ENCODE measurements around the gene NR2F1. TPM values are rescaled to one million over a fixed set of nuclear protein-coding genes. Genes with fewer than 3 reads are reported as not detected.

Gene NR2F1
- total RNA-seq, 1 experiment from 2014 or later, result not detected

GRCh38 chr5:93606382-93606752 is 23.3 kb downstream of the NR2F1 start:
- H3T11ph ChIP-seq (ENCODE audit: low read length), result no peak overlapping the region
- H3K27me3 ChIP-seq (ENCODE audit: insufficient read depth, low read length), result peaks cover 85% of the 10 kb centered on the region
- no peak overlapping the region for H2AFZ ChIP-seq (ENCODE audit: low read length)
- no peak overlapping the region for H2AK5ac ChIP-seq (ENCODE audit: insufficient read length, low read length)
- no peaks in the 10 kb centered on the region for H3K36me3 Mint-ChIP-seq (ENCODE audit: insufficient read depth in 1 of 3, low read depth in 3 of 3)
- H3K4me1 Mint-ChIP-seq, result peaks cover 21 to 51% of the 10 kb centered on the region in 2 experiments
- H2BK120ac ChIP-seq (ENCODE audit: low read depth, low read length, poor library complexity, severe bottlenecking), result no peak overlapping the region
- no peaks in the 10 kb centered on the region for H3K79me2 ChIP-seq (ENCODE audit: insufficient read depth, low read length)
- no peak overlapping the region for H3K4me3 Mint-ChIP-seq
- H4K20me1 ChIP-seq (ENCODE audit: control insufficient read depth, insufficient read depth, insufficient read length), result no peaks in the 10 kb centered on the region
- H3K56ac ChIP-seq (ENCODE audit: insufficient read length, low read depth, low read length), result no peak overlapping the region
- no peak overlapping the region for H3K4me2 ChIP-seq (ENCODE audit: insufficient read depth, insufficient read length, low read length)
- H3K27ac ChIP-seq (ENCODE audit: insufficient read length, low read depth, low read length), result no peak overlapping the region
- no peak for DNase-seq
- peaks cover 2 to 21% of the 10 kb centered on the region in 2 experiments; a peak in 3 of 5 replicates for H3K9me3 Mint-ChIP-seq
- H3K14ac ChIP-seq (ENCODE audit: insufficient read depth, low read length), result no peak overlapping the region
- H3K23ac ChIP-seq (ENCODE audit: insufficient read length, low read depth, low read length), result no peak overlapping the region
- no peak overlapping the region for H3K4ac ChIP-seq (ENCODE audit: low read depth, low read length)
- H3K9ac ChIP-seq (ENCODE audit: extremely low read depth, insufficient read length, low read length), result no peak overlapping the region
- H4K8ac ChIP-seq (replicated peaks; ENCODE audit: insufficient read length, low read depth, low read length), result no peak overlapping the region
- peaks cover 4% of the 10 kb centered on the region for H3K23me2 ChIP-seq (ENCODE audit: insufficient read length, low read depth, low read length, poor library complexity, severe bottlenecking)
- no peaks in the 10 kb centered on the region for H3K79me1 ChIP-seq (ENCODE audit: insufficient read depth, low read depth, low read length, poor library complexity, severe bottlenecking)
- no peaks in the 10 kb centered on the region for H3K9me3 ChIP-seq (ENCODE audit: control insufficient read depth, low read depth, low read length)
- H2BK15ac ChIP-seq (ENCODE audit: low read depth, low read length), result no peak overlapping the region
- H3K4me1 ChIP-seq (ENCODE audit: insufficient read depth, low read length), result peaks cover 3% of the 10 kb centered on the region; the same call in 1 of the 2 replicates
- no peak overlapping the region for H2BK5ac ChIP-seq (ENCODE audit: insufficient read length, low read length)
- H2BK20ac ChIP-seq (ENCODE audit: low read depth, low read length, poor library complexity, severe bottlenecking), result no peak overlapping the region
- no peak overlapping the region for H3K18ac ChIP-seq (ENCODE audit: insufficient read length, low read depth, low read length)
- H3K27me3 Mint-ChIP-seq (ENCODE audit: low read depth), result no peaks in the 10 kb centered on the region
- no peak for TF ChIP-seq CTCF (conservative IDR thresholded peaks at IDR 0.05)
- H4K91ac ChIP-seq (ENCODE audit: insufficient read length, low read depth, low read length), result no peak overlapping the region
- no peak overlapping the region for H3K27ac Mint-ChIP-seq
- no peak overlapping the region for H2BK12ac ChIP-seq (ENCODE audit: insufficient read length, low read depth, low read length)
- H4K5ac ChIP-seq (ENCODE audit: insufficient read length, low read depth, low read length), result no peak overlapping the region
